ENCODE measurements around the gene ATAD3C. TPM values are rescaled to one million over a fixed set of nuclear protein-coding genes. Genes with fewer than 3 reads are reported as not detected.
"Not testable (repeated sequence)": the region's sequence is repeated elsewhere in the genome, so short reads cannot be mapped to it uniquely, and the experiment has no call there.

The ATAD3C gene
- total and polyA plus RNA-seq, 7 donors, result under 0.01 to 1.5 (median 0.45) TPM; not detected in 1

DNA sequence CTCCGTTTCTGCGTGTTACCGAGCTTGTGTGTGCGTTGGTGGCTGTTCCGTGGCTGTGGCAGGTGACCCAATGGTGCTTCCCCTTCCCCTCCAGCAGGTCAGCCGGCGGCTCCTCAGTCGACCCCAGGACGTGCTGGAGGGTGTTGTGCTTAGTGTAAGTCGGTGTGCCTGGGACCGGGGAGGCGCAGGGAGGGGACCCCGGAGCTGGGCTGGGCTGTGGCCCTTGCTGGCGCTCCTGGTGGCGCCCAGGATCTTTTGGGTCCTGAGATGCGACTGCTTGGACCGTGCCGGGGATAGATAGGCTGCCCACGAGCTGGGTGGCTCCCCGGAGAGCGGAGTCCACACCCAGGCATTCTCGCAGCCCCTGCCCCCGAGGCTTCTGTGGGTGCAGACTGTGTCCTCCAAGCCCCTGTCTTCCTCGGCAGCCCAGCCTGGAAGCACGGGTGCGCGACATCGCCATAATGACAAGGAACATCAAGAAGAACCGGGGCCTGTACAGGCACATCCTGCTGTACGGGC, 5.9 kb downstream of the ATAD3C start:
- DNase-seq, result no peak
- H3K4me1 ChIP-seq, result no peaks in the 10 kb centered on the region
- intact Hi-C loops (cut with DNase I), result no loop called here
- H3K4me3 ChIP-seq, result no peak overlapping the region
- H3K27me3 ChIP-seq, result no peaks in the 10 kb centered on the region
- H3K36me3 ChIP-seq, result no peaks in the 10 kb centered on the region
- TF ChIP-seq CTCF (IDR thresholded peaks at IDR 0.05), result no peak
- no peak for TF ChIP-seq POLR2A (IDR thresholded peaks at IDR 0.05)
- no peak for TF ChIP-seq POLR2AphosphoS5 (IDR thresholded peaks at IDR 0.05)
- no peak for TF ChIP-seq EP300 (IDR thresholded peaks at IDR 0.05)
- 83 to 85% methylated on average over 30 of the region's 30 CpGs for WGBS, 2 donors
- H3K27ac ChIP-seq, result no peak overlapping the region
- H3K9me3 ChIP-seq, result no peaks in the 10 kb centered on the region

DNA sequence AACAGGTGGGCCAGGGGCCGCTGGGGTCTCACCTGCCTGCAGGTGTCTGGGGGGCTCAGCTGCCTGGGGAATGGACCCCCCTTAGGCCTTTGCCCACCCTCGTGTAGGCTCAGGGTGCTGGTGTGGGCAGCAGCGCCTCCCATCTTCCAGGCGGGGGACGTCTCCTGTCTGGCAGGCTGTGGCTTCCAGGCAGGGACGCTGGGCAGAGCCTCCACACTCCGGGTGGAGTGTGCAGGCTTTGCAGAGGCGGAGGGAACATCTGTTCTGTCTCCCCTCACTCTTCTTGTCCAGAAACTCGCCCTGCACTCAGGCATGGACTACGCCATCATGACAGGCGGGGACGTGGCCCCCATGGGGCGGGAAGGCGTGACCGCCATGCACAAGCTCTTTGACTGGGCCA, 6.4 kb downstream of the ATAD3C start:
- intact Hi-C loops (cut with DNase I); DNase-seq; H3K4me1 ChIP-seq; H3K36me3 ChIP-seq; H3K27me3 ChIP-seq; H3K4me3 ChIP-seq; H3K27ac ChIP-seq; H3K9me3 ChIP-seq: not testable (repeated sequence)
- 56 to 63% methylated on average over 3 to 4 of the region's 15 CpGs for WGBS, 2 donors

DNA sequence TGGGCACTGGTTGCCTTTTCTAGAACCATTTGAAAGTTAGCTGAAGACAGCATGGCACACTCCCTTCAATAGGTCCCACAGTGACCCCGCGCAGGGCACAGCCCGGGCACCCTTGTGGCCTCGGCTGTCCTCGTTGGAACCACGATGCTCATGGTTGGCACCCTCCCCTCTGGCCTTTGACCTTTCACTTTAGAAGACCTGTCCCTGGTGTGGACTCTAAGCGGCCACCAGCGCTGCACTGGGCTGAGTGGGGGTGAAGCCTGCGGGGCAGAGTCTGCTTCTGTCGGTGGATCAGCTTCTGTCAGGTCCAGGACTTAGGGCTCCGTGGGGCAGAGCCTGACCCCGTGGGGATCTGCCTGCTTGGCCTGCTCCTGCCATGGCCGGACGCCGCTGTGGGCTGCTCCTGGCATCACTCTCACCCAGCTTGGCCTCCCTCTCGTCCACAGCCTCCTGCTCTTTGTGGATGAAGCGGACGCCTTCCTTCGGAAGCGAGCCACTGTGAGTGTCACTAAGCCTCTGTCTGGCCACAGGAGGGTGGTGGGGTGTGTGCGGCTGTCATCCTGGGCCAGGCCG, 7.3 kb downstream of the ATAD3C start:
- H3K9me3 ChIP-seq; H3K4me3 ChIP-seq; H3K27ac ChIP-seq; DNase-seq; intact Hi-C loops (cut with DNase I); H3K27me3 ChIP-seq; H3K36me3 ChIP-seq; H3K4me1 ChIP-seq: not testable (repeated sequence)
- 82 to 88% methylated on average over 18 of the region's 22 CpGs for WGBS, 2 donors

- H3K4me3 ChIP-seq; intact Hi-C loops (cut with DNase I): not testable (repeated sequence)
These were observed 9.7 kb downstream of the ATAD3C start for GRCh38 chr1:1459156-1459555.

DNA sequence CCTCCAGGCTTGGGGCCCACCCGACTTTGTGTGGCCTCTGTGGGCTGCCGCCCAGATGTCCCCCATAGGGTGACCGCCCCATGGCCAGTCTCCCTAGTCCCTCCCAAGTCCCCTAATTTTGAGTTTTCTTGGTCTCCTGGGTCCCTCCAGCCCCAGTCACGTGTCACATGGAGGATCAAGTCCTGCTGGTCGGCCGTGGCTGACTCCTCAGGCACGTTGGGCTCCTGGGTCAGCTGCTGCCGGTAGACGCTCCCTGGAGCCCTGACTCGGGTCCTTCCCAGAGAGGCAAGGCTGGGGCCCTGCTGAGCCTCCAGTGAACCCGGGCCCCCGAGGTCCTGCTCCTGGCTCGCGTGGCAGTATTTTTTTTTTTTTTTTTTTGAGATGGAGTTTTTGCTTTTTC, 10.2 kb downstream of the ATAD3C start:
- H3K4me1 ChIP-seq; H3K9me3 ChIP-seq; intact Hi-C loops (cut with DNase I); H3K4me3 ChIP-seq; H3K27me3 ChIP-seq; DNase-seq; H3K27ac ChIP-seq; H3K36me3 ChIP-seq: not testable (repeated sequence)
- WGBS, 2 donors, result 91 to 93% methylated on average over 14 of the region's 14 CpGs

More at GRCh38 chr1:1459156-1459555, 9.7 kb downstream of the ATAD3C start:
- H3K27ac ChIP-seq, H3K36me3 ChIP-seq, DNase-seq, H3K27me3 ChIP-seq, H3K4me1 ChIP-seq, H3K9me3 ChIP-seq: not testable (repeated sequence)
- 93 to 95% methylated on average over 16 to 17 of the region's 19 CpGs for WGBS, 2 donors

DNA sequence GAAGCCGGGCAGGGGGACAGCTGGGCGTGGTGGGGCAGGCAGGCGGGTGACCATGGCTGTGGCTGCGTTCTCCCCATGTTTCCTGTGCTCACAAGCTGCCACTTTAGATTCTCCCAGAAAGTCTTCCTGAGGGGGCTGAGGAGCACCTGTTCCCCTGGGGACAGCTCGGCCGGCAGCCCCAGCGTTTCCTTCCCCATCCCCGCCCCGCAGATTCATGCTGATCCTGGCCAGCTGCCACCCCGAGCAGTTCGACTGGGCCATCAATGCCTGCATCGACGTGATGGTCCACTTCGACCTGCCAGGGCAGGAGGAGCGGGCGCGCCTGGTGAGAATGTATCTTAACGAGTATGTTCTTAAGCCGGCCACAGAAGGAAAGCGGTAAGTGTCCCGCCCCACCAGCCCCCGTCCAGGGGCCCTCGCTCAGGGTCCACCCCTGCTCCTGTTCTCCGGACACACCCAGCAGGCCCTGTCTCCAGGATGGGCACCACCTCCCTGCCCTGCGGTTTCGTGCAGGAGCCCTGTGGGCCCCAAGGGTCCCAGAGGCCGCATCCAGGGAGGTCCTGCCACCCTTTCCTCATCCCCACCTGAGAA, 11.1 kb downstream of the ATAD3C start:
- Histone ChIP-seq H3K36me3 (no peaks in the 10 kb centered on the region), H3K4me1 (no peaks in the 10 kb centered on the region), H3K4me3 (no peak overlapping the region), H3K27ac (no peak overlapping the region), H3K27me3 (no peaks in the 10 kb centered on the region), H3K9me3 (no peaks in the 10 kb centered on the region)
- WGBS, 2 donors, result 57 to 70% methylated on average over 27 of the region's 27 CpGs
- TF ChIP-seq POLR2AphosphoS5 (IDR thresholded peaks at IDR 0.05) (no peak), POLR2A (IDR thresholded peaks at IDR 0.05) (no peak), EP300 (IDR thresholded peaks at IDR 0.05) (no peak), CTCF (IDR thresholded peaks at IDR 0.05) (no peak)
- DNase-seq, result no peak
- intact Hi-C loops (cut with DNase I), result no loop called here

GRCh38 chr1:1461721-1462317, 12.3 kb downstream of the ATAD3C start:
- Histone ChIP-seq H3K27me3 (no peaks in the 10 kb centered on the region), H3K9me3 (no peaks in the 10 kb centered on the region), H3K36me3 (no peaks in the 10 kb centered on the region), H3K4me3 (no peak overlapping the region), H3K27ac (no peak overlapping the region), H3K4me1 (no peaks in the 10 kb centered on the region)
- WGBS, 2 donors, result 44 to 64% methylated on average over 18 of the region's 18 CpGs
- no peak for DNase-seq
- intact Hi-C loops (cut with DNase I), result no loop called here
- TF ChIP-seq CTCF (IDR thresholded peaks at IDR 0.05), result no peak
- no peak for TF ChIP-seq POLR2AphosphoS5 (IDR thresholded peaks at IDR 0.05)
- no peak for TF ChIP-seq POLR2A (IDR thresholded peaks at IDR 0.05)
- no peak for TF ChIP-seq EP300 (IDR thresholded peaks at IDR 0.05)

Data from sigmoid colon (tissue), 7 donors.